Measurements from ENCODE around the gene MYO9B.
"Not testable (repeated sequence)": the region's sequence is repeated elsewhere in the genome, so short reads cannot be mapped to it uniquely, and the experiment has no call there.

MYO9B gene

GRCh38 chr19:17148130-17148529 is 72.6 kb downstream of the MYO9B start:
- no peak for DNase-seq

- DNase-seq = no peak
These were observed 74.0 kb downstream of the MYO9B start for GRCh38 chr19:17149393-17150135.

- no peak for DNase-seq
These were observed 78.4 kb downstream of the MYO9B start for GRCh38 chr19:17153996-17154395.

GRCh38 chr19:17155251-17155650 is 79.7 kb downstream of the MYO9B start:
- no peak for DNase-seq

GRCh38 chr19:17156296-17156946 is 80.8 kb downstream of the MYO9B start:
- no peak for DNase-seq

- peak; percentile 75 for DNase-seq
These were observed 81.3 kb downstream of the MYO9B start for GRCh38 chr19:17156947-17157302.

GRCh38 chr19:17158584-17158983 is 83.0 kb downstream of the MYO9B start:
- no peak for DNase-seq

- DNase-seq = no peak
These were observed 84.2 kb downstream of the MYO9B start for GRCh38 chr19:17159466-17160393.

- DNase-seq = no peak
These were observed 85.3 kb downstream of the MYO9B start for GRCh38 chr19:17160908-17161307.

GRCh38 chr19:17162131-17162530 is 86.6 kb downstream of the MYO9B start:
- not testable (repeated sequence) for DNase-seq

- DNase-seq = no peak
These were observed 87.0 kb downstream of the MYO9B start for GRCh38 chr19:17162580-17162979.

- DNase-seq = no peak
These were observed 88.1 kb downstream of the MYO9B start for GRCh38 chr19:17163652-17164051.

GRCh38 chr19:17164639-17165038 is 89.1 kb downstream of the MYO9B start:
- no peak for DNase-seq

GRCh38 chr19:17165715-17166114 is 90.1 kb downstream of the MYO9B start:
- DNase-seq = no peak

GRCh38 chr19:17170538-17171297 is 95.1 kb downstream of the MYO9B start:
- DNase-seq = no peak

GRCh38 chr19:17171874-17172273 is 96.3 kb downstream of the MYO9B start:
- DNase-seq = no peak

- DNase-seq = no peak
These were observed 97.2 kb downstream of the MYO9B start for GRCh38 chr19:17172624-17173345.

GRCh38 chr19:17178291-17178690 is 102.7 kb downstream of the MYO9B start:
- no peak for DNase-seq

GRCh38 chr19:17180997-17181702 is 105.6 kb downstream of the MYO9B start:
- no peak for DNase-seq

GRCh38 chr19:17183271-17183761 is 107.7 kb downstream of the MYO9B start:
- peak; percentile 74 for DNase-seq

GRCh38 chr19:17183858-17184321 is 108.3 kb downstream of the MYO9B start:
- peak; percentile 97 for DNase-seq
